Sigmoid colon (tissue), 4 donors: ENCODE measurements around the gene ADGRV1.

Source experiments
- CTCF ChIP-seq, 4 experiments: fragments of 450-650 bp in 3 of 4; fragments of 200-600 bp in 1 of 4; IDR thresholded peaks; one replicate each; pipeline ENCODE4 v1.5.1; 2016 to 2019; ENCODE audit warnings: antibody characterized with exemption in 4 of 4, mild to moderate bottlenecking in 3 of 4, moderate library complexity in 2 of 4
- EP300 ChIP-seq, 4 donors: sonication (generic); formaldehyde crosslinking; IDR thresholded peaks; one replicate each; pipeline ENCODE4 v1.6.1; 2017; ENCODE audit warnings: antibody characterized with exemption in 4 of 4
- POLR2A ChIP-seq, 2 donors: fragments of 450-650 bp; IDR thresholded peaks; one replicate each; pipeline ENCODE4 v1.6.1; 2016; ENCODE audit warnings: antibody characterized with exemption in 2 of 2, mild to moderate bottlenecking in 2 of 2, moderate library complexity in 2 of 2
- POLR2AphosphoS5 ChIP-seq, 4 donors: sonication (generic); formaldehyde crosslinking; IDR thresholded peaks; one replicate each; pipeline ENCODE4 v1.6.1; 2017; ENCODE audit warnings: antibody characterized with exemption in 4 of 4

- no peak for TF ChIP-seq EP300 (IDR thresholded peaks at IDR 0.05)
- TF ChIP-seq CTCF (IDR thresholded peaks at IDR 0.05): no peak
- no peak for TF ChIP-seq POLR2A (IDR thresholded peaks at IDR 0.05)
- TF ChIP-seq POLR2AphosphoS5 (IDR thresholded peaks at IDR 0.05): no peak
Observed at GRCh38 chr5:91061094-91061493, 502.5 kb downstream of the ADGRV1 start.
